K562 (cell line): ENCODE data around the gene ETV3. TPM values are rescaled to one million over a fixed set of nuclear protein-coding genes. Genes with fewer than 3 reads are reported as not detected.

Experiments
- ADNP ChIP-seq: fragments of 200-800 bp; sonication (Bioruptor generic); IDR thresholded peaks from 2 replicates; pipeline ENCODE4 v1.6.1; 2016; ENCODE audit warnings: missing genetic modification characterization, missing compliant biosample characterization
- DACH1 ChIP-seq: fragments of 450-650 bp; IDR thresholded peaks from 2 replicates; pipeline ENCODE4 v1.6.1; 2018; ENCODE audit not compliant: partially characterized antibody
- ELF1 ChIP-seq: fragments of 200-800 bp; sonication (Bioruptor generic); IDR thresholded peaks from 2 replicates; pipeline ENCODE4 v1.6.1; 2016; ENCODE audit warnings: missing genetic modification characterization, missing compliant biosample characterization
- FOXP4 ChIP-seq: sonication (generic); formaldehyde crosslinking; IDR thresholded peaks from 2 replicates; pipeline ENCODE4 v1.8.0; 2022; ENCODE audit warnings: mild to moderate bottlenecking, missing genetic modification reagents, borderline replicate concordance
- HDAC6 ChIP-seq: IDR thresholded peaks from 2 replicates; pipeline ENCODE4 v1.6.1; 2012; ENCODE audit warnings: low read depth, mild to moderate bottlenecking, control low read depth, inconsistent platforms, low read length, moderate library complexity
- HNRNPL ChIP-seq: fragments of 200-400 bp; formaldehyde crosslinking; IDR thresholded peaks from 2 replicates; pipeline ENCODE4 v1.6.1; 2017; ENCODE audit warnings: low read depth, mild to moderate bottlenecking, low read length
- OTX1 ChIP-seq: fragments of 450-650 bp; formaldehyde crosslinking; IDR thresholded peaks from 2 replicates; pipeline ENCODE4 v1.4.0; 2022; ENCODE audit warnings: mild to moderate bottlenecking
- PHF20 ChIP-seq: fragments of 450-650 bp; IDR thresholded peaks from 2 replicates; pipeline ENCODE4 v1.6.1; 2018; ENCODE audit not compliant: partially characterized antibody
- POLR3G ChIP-seq: IDR thresholded peaks from 2 replicates; pipeline ENCODE4 v1.6.1; 2011; ENCODE audit not compliant: insufficient read length, insufficient replicate concordance; ENCODE audit errors: extremely low read depth
- PRPF4 ChIP-seq: fragments of 200-400 bp; formaldehyde crosslinking; IDR thresholded peaks from one replicate; pipeline ENCODE4 v1.6.1; 2017; ENCODE audit warnings: low read length, low read depth, mild to moderate bottlenecking; ENCODE audit not compliant: insufficient read depth, poor library complexity, severe bottlenecking
- RBM25 ChIP-seq: fragments of 200-400 bp; formaldehyde crosslinking; IDR thresholded peaks from 2 replicates; pipeline ENCODE4 v1.6.1; 2018; ENCODE audit warnings: low read length, low read depth, moderate library complexity; ENCODE audit not compliant: severe bottlenecking
- STAT5A ChIP-seq: IDR thresholded peaks from 2 replicates; pipeline ENCODE4 v1.6.1; 2012; ENCODE audit warnings: low read length, inconsistent platforms, borderline replicate concordance
- TCF15 ChIP-seq: fragments of 250-450 bp; sonication (Bioruptor Pico); IDR thresholded peaks from 2 replicates; pipeline ENCODE4 v1.8.0; 2022; ENCODE audit warnings: moderate library complexity, mild to moderate bottlenecking, inconsistent platforms
- TFAP4 ChIP-seq: sonication (generic); formaldehyde crosslinking; IDR thresholded peaks from 2 replicates; pipeline ENCODE4 v1.8.0; 2022; ENCODE audit warnings: missing genetic modification reagents, mild to moderate bottlenecking, moderate library complexity, borderline replicate concordance
- ZBTB33 ChIP-seq: sonication (generic); formaldehyde crosslinking; IDR thresholded peaks from 2 replicates; pipeline ENCODE4 v1.8.1; 2023; ENCODE audit warnings: mild to moderate bottlenecking, missing genetic modification reagents
- ZKSCAN1 ChIP-seq: fragments of 150-350 bp; IDR thresholded peaks from 2 replicates; pipeline ENCODE4 v1.6.1; 2016; ENCODE audit warnings: low read depth, low read length
- ZMIZ1 ChIP-seq, 2 experiments: fragments of 150-350 bp in 1 of 2; IDR thresholded peaks; 2 replicates each; pipeline ENCODE4 v1.6.1; 2012 to 2016; ENCODE audit warnings: low read depth in 2 of 2, low read length in 2 of 2, mild to moderate bottlenecking in 1 of 2, moderate library complexity in 1 of 2
- polyA plus RNA-seq, 8 experiments: library from polyadenylated mRNA; depleted of rRNA in 4 of 8; stranded (reverse) in 5 of 8; unstranded in 3 of 8; fragments of >200 nt; fragmentation: Nextera tagmentation in 2 of 8; fragmentation: Illumina TruSeq in 1 of 8; extraction: Ambion mirVana in 2 of 8; extraction: Trizol in 1 of 8; gene quantifications; 2 replicates each; pipeline versions ENCODE4 v1.2.1 to v1.2.3, GENCODE V29; 2011 to 2014; ENCODE audit warnings: inconsistent platforms in 1 of 8, missing spikeins in 1 of 8
- total RNA-seq, 7 experiments: library from RNA; depleted of rRNA in 6 of 7; stranded (reverse); fragments of >200 nt in 6 of 7; fragmentation: Illumina TruSeq in 2 of 7; extraction: Trizol in 2 of 7; gene quantifications; 2 replicates each; pipeline versions ENCODE4 v1.2.1 to v1.2.3, GENCODE V29; 2011 to 2021; ENCODE audit warnings: low replicate concordance in 1 of 7

ETV3 gene
- total and polyA plus RNA-seq, 9 of the 15 experiments (the other 6 are each of a cell fraction or from before 2014, with no cell fraction given) = 3.1 to 16.0 (median 9.0) TPM

- TF ChIP-seq PRPF4 (no peak), RBM25 (no peak), HNRNPL (0 out of 2 replicates have a peak, but pooled peaks have one; percentile 51), ZMIZ1 (IDR thresholded peaks at IDR 0.05; ENCODE audit: low read depth in 2 of 2, low read length in 2 of 2) (no peak; a peak in 1 of 4 replicates), POLR3G (no peak), ADNP (tag) (no peak), ZBTB33 (CRISPR knock-in tag) (0 out of 2 replicates have a peak, but pooled peaks have one; percentile 32), FOXP4 (CRISPR knock-in tag) (no peak), TFAP4 (peak; percentile 71; the same call in 1 of the 2 replicates), ZKSCAN1 (no peak), DACH1 (no peak), STAT5A (no peak), OTX1 (CRISPR knock-in tag) (no peak), TCF15 (CRISPR knock-in tag) (no peak), PHF20 (peak; percentile 25), HDAC6 (no peak), ELF1 (peak; percentile 93)
Measured at GRCh38 chr1:157138220-157139051, at the start of gene ETV3 (continued).
